ENCODE data around the gene FAM131A.
A peak's percentile ranks its signal among the peaks of the same experiment; 100 is the strongest.

The FAM131A gene

GRCh38 chr3:184343200-184343876 is 5.9 kb downstream of the FAM131A start:
- DNase-seq = no peak

- DNase-seq = no peak
Observed at GRCh38 chr3:184344579-184345316, 7.3 kb downstream of the FAM131A start.

- DNase-seq = peak in 1 of 2 experiments; percentile 43
Observed at GRCh38 chr3:184345317-184346144, 8.1 kb downstream of the FAM131A start.

- DNase-seq = no peak
Observed at GRCh38 chr3:184346480-184347190, 9.2 kb downstream of the FAM131A start.

GRCh38 chr3:184347321-184348056 is 10.1 kb downstream of the FAM131A start:
- DNase-seq = no peak

- no peak for DNase-seq
Observed at GRCh38 chr3:184348057-184348382, 10.6 kb downstream of the FAM131A start.

GRCh38 chr3:184349563-184350470 is 12.4 kb downstream of the FAM131A start:
- no peak for DNase-seq

- no peak for DNase-seq
Observed at GRCh38 chr3:184350618-184351017, 13.2 kb downstream of the FAM131A start.

- DNase-seq = no peak
Observed at GRCh38 chr3:184351511-184352148, 14.2 kb downstream of the FAM131A start.

- DNase-seq = no peak
Observed at GRCh38 chr3:184352149-184352785, 14.9 kb downstream of the FAM131A start.

GRCh38 chr3:184352897-184353545 is 15.6 kb downstream of the FAM131A start:
- DNase-seq = no peak

GRCh38 chr3:184353546-184353941 is 16.1 kb downstream of the FAM131A start:
- no peak for DNase-seq

GRCh38 chr3:184354121-184354728 is 16.8 kb downstream of the FAM131A start:
- DNase-seq = peak in 1 of 2 experiments; percentile 23

GRCh38 chr3:184354754-184355153 is 17.4 kb downstream of the FAM131A start:
- no peak for DNase-seq

- no peak for DNase-seq
Observed at GRCh38 chr3:184355261-184356040, 18.1 kb downstream of the FAM131A start.

GRCh38 chr3:184357248-184358123 is 20.1 kb downstream of the FAM131A start:
- no peak for DNase-seq

- DNase-seq = no peak
Observed at GRCh38 chr3:184358124-184358767, 20.8 kb downstream of the FAM131A start.
